ENCODE data around the gene OR52I2.

GRCh38 chr11:4541071-4541470 is 40.5 kb upstream of the OR52I2 start:
- TF ChIP-seq GATA3 (IDR thresholded peaks at IDR 0.05; ENCODE audit: low read depth, low read length) (no peak), GATA2 (IDR thresholded peaks at IDR 0.05; ENCODE audit: low read depth, low read length) (no peak)
